SK-N-SH treated with all-trans-retinoic acid at 6 μM for 48 hours (cell line): ENCODE measurements around the gene PLCB1.

ENCODE experiments used
- ARNTL ChIP-seq: fragments of 450-650 bp; formaldehyde crosslinking; IDR thresholded peaks from 2 replicates; pipeline ENCODE4 v1.5.0; 2020; ENCODE audit warnings: low read depth, mild to moderate bottlenecking, moderate library complexity, borderline replicate concordance
- CREB5 ChIP-seq: fragments of 250-450 bp; sonication (Bioruptor Pico); IDR thresholded peaks from 2 replicates; pipeline ENCODE4 v1.5.1; 2020; ENCODE audit warnings: low read depth, mild to moderate bottlenecking, moderate library complexity
- GLIS3 ChIP-seq: fragments of 250-450 bp; sonication (Bioruptor Pico); IDR thresholded peaks from 2 replicates; pipeline ENCODE4 v1.5.0; 2020; ENCODE audit warnings: mild to moderate bottlenecking, moderate library complexity
- ZNF565 ChIP-seq: fragments of 450-650 bp; formaldehyde crosslinking; conservative IDR thresholded peaks from 2 replicates; pipeline ENCODE4 v1.5.0; 2020; ENCODE audit warnings: low read depth, mild to moderate bottlenecking, moderate library complexity

DNA sequence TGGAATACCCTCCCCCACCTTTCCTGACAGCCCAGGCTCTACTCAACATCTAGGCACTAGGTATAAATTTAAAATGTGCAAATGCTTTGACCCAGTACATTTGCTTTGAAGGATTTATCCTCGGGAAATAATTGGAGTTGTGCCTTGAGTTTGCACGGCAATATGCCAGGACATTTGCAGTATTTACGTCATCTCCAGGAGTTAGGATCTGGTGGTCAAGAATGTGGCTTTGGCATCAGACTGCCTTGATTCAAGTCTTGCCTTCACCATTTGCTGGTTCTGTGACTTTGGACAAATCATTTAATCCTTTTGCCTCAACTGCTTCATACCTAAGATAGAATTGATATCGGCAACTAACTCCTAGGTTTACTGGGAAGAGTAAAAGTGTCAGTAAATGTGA is 169.6 kb downstream of the PLCB1 start:
- TF ChIP-seq ZNF565 (CRISPR knock-in tag): no peak
- no peak for TF ChIP-seq CREB5
- no peak for TF ChIP-seq ARNTL
- no peak for TF ChIP-seq GLIS3 (CRISPR knock-in tag)
